Duodenal mucosa (tissue), 2 donors: ENCODE data around the gene ZNF585A.
"Not testable (repeated sequence)": the region's sequence is repeated elsewhere in the genome, so short reads cannot be mapped to it uniquely, and the experiment has no call there.

Source experiments
- H3K27ac ChIP-seq: one replicate; pipeline ENCODE4 v1.7.0; 2013; ENCODE audit warnings: low read depth, low read length
- H3K27me3 ChIP-seq, 2 donors: one replicate each; pipeline ENCODE4 v1.7.0; 2013; ENCODE audit warnings: low read length in 2 of 2, control low read depth in 1 of 2; ENCODE audit not compliant: insufficient read depth in 2 of 2, control insufficient read depth in 1 of 2
- H3K36me3 ChIP-seq, 2 donors: one replicate each; pipeline ENCODE4 v1.7.0; 2013; ENCODE audit warnings: low read length in 2 of 2, control low read depth in 1 of 2; ENCODE audit not compliant: insufficient read depth in 2 of 2, control insufficient read depth in 1 of 2
- H3K4me1 ChIP-seq, 2 donors: one replicate each; pipeline ENCODE4 v1.7.0; 2013; ENCODE audit warnings: low read length in 2 of 2, control low read depth in 1 of 2; ENCODE audit not compliant: insufficient read depth in 2 of 2, control insufficient read depth in 1 of 2
- H3K4me3 ChIP-seq, 2 donors: one replicate each; pipeline ENCODE4 v1.7.0; 2013; ENCODE audit warnings: low read length in 2 of 2, low read depth in 1 of 2
- H3K9ac ChIP-seq, 2 donors: one replicate each; pipeline ENCODE4 v1.7.0; 2013; ENCODE audit warnings: low read length in 2 of 2, low read depth in 1 of 2
- H3K9me3 ChIP-seq, 2 donors: one replicate each; pipeline ENCODE4 v1.7.0; 2013; ENCODE audit warnings: low read length in 2 of 2, control low read depth in 1 of 2; ENCODE audit not compliant: control insufficient read depth in 1 of 2

ZNF585A gene

GRCh38 chr19:37172368-37173366 lies at the start of gene ZNF585A:
TSS of gene ZNF585A (minus strand) at chr19:37172695. CDS start at chr19:37169910, 2,785 bp downstream.
- no peaks in the 10 kb centered on the region for H3K4me1 ChIP-seq
- H3K27ac ChIP-seq: no peak within 1 kb of the TSS
- H3K9ac ChIP-seq: peak within 1 kb of the TSS; percentile 59 to 91
- H3K4me3 ChIP-seq: peak within 1 kb of the TSS; percentile 72 to 99
- H3K27me3 ChIP-seq: no peaks in the 10 kb centered on the region
- H3K36me3 ChIP-seq: peaks cover 18 to 19% of the 10 kb centered on the region in 2 donors
- peaks cover 14 to 18% of the 10 kb centered on the region in 2 donors for H3K9me3 ChIP-seq

- Histone ChIP-seq H3K36me3 (peaks cover 18 to 40% of the 10 kb centered on the region in 2 donors), H3K27ac (no peak overlapping the region)
Observed at GRCh38 chr19:37221136-37221535, 48.6 kb upstream of the ZNF585A start.

GRCh38 chr19:37220383-37220782 lies 47.9 kb upstream of the ZNF585A start:
- peaks cover 8 to 9% of the 10 kb centered on the region in 2 donors for H3K4me1 ChIP-seq
- H3K9ac ChIP-seq: no peak overlapping the region
- H3K36me3 ChIP-seq: peaks cover 11 to 32% of the 10 kb centered on the region in 2 donors
- no peak overlapping the region for H3K27ac ChIP-seq
- peaks cover 5 to 8% of the 10 kb centered on the region in 2 donors for H3K9me3 ChIP-seq
- no peak overlapping the region for H3K4me3 ChIP-seq
- no peaks in the 10 kb centered on the region for H3K27me3 ChIP-seq

More at GRCh38 chr19:37221136-37221535, 48.6 kb upstream of the ZNF585A start:
- Histone ChIP-seq H3K9ac (no peak overlapping the region), H3K27me3 (no peaks in the 10 kb centered on the region), H3K4me3 (peak overlapping the region in 1 of 2 donors; percentile 16), H3K4me1 (peaks cover 8 to 9% of the 10 kb centered on the region in 2 donors), H3K9me3 (peaks cover 8 to 12% of the 10 kb centered on the region in 2 donors)

GRCh38 chr19:37218592-37218935 lies 46.1 kb upstream of the ZNF585A start:
- H3K27me3 ChIP-seq: no peaks in the 10 kb centered on the region
- H3K27ac ChIP-seq: peak overlapping the region; percentile 76

GRCh38 chr19:37217775-37218591 lies 45.5 kb upstream of the ZNF585A start, which contains the start of gene ZNF383:
TSS of gene ZNF383 (plus strand) at chr19:37218214. CDS start at chr19:37230454, 12,240 bp downstream.
- H3K9ac ChIP-seq: peak within 1 kb of the TSS; percentile 98 to 100
- H3K9me3 ChIP-seq: peaks cover 1 to 3% of the 10 kb centered on the region in 2 donors
- peaks cover 5 to 21% of the 10 kb centered on the region in 2 donors for H3K36me3 ChIP-seq
- no peaks in the 10 kb centered on the region for H3K27me3 ChIP-seq
- peak within 1 kb of the TSS; percentile 100 for H3K4me3 ChIP-seq
- H3K4me1 ChIP-seq: peaks cover 8 to 9% of the 10 kb centered on the region in 2 donors
- peak within 1 kb of the TSS; percentile 76 for H3K27ac ChIP-seq

More at GRCh38 chr19:37218592-37218935, 46.1 kb upstream of the ZNF585A start:
- Histone ChIP-seq H3K4me3 (peak overlapping the region; percentile 100), H3K9me3 (peaks cover 5 to 6% of the 10 kb centered on the region in 2 donors), H3K36me3 (peaks cover 8 to 24% of the 10 kb centered on the region in 2 donors), H3K4me1 (peaks cover 8 to 9% of the 10 kb centered on the region in 2 donors), H3K9ac (peak overlapping the region; percentile 98 to 100)

GRCh38 chr19:37217480-37217774 lies 44.9 kb upstream of the ZNF585A start:
- Histone ChIP-seq H3K27ac (peak overlapping the region; percentile 76), H3K9ac (peak overlapping the region; percentile 98 to 100), H3K4me3 (peak overlapping the region; percentile 100)

GRCh38 chr19:37197768-37198167 lies 25.3 kb upstream of the ZNF585A start:
- no peak overlapping the region for H3K4me3 ChIP-seq

More at GRCh38 chr19:37217480-37217774, 44.9 kb upstream of the ZNF585A start:
- Histone ChIP-seq H3K9me3 (peaks cover 0 to 3% of the 10 kb centered on the region in 2 donors), H3K4me1 (peaks cover 8 to 9% of the 10 kb centered on the region in 2 donors), H3K36me3 (peaks cover under 1 to 16% of the 10 kb centered on the region in 2 donors), H3K27me3 (no peaks in the 10 kb centered on the region)

GRCh38 chr19:37197115-37197514 lies 24.6 kb upstream of the ZNF585A start:
- H3K9ac ChIP-seq, H3K4me1 ChIP-seq, H3K27me3 ChIP-seq, H3K4me3 ChIP-seq, H3K27ac ChIP-seq: not testable (repeated sequence)
- Histone ChIP-seq H3K36me3 (peaks cover 11 to 34% of the 10 kb centered on the region in 2 donors), H3K9me3 (peaks cover 16 to 19% of the 10 kb centered on the region in 2 donors)

More at GRCh38 chr19:37197768-37198167, 25.3 kb upstream of the ZNF585A start:
- no peak overlapping the region for H3K9ac ChIP-seq
- H3K4me1 ChIP-seq: no peaks in the 10 kb centered on the region
- peaks cover 13 to 39% of the 10 kb centered on the region in 2 donors for H3K36me3 ChIP-seq
- no peak overlapping the region for H3K27ac ChIP-seq
- peaks cover 13 to 19% of the 10 kb centered on the region in 2 donors for H3K9me3 ChIP-seq
- H3K27me3 ChIP-seq: no peaks in the 10 kb centered on the region

GRCh38 chr19:37195248-37195647 lies 22.8 kb upstream of the ZNF585A start:
- Histone ChIP-seq H3K36me3 (peaks cover 8 to 33% of the 10 kb centered on the region in 2 donors), H3K9me3 (peaks cover 25 to 34% of the 10 kb centered on the region in 2 donors)
- H3K27me3 ChIP-seq, H3K4me3 ChIP-seq, H3K27ac ChIP-seq, H3K9ac ChIP-seq, H3K4me1 ChIP-seq: not testable (repeated sequence)
